H1 (cell line): Measurements from ENCODE around the gene PRSS21. TPM values are rescaled to one million over a fixed set of nuclear protein-coding genes. Genes with fewer than 3 reads are reported as not detected.

Experiments used
- CTCF ChIA-PET: fragments of 300-600 bp; sonication (Branson Sonifier 250); formaldehyde crosslinking; loops from one replicate; lab custom pipeline; 2021; ENCODE audit not compliant: partially characterized antibody; lab: Charles Lee
- POLR2A ChIA-PET: fragments of 300-600 bp; sonication (Branson Sonifier 250); formaldehyde crosslinking; loops from one replicate; lab custom pipeline; 2021; ENCODE audit warnings: inconsistent platforms; ENCODE audit not compliant: partially characterized antibody; lab: Charles Lee
- DNase-seq, 2 experiments: peaks; one replicate each; pipeline versions ENCODE4 v3.0.0 to v3.0.0-alpha.2; 2010 to 2022; ENCODE audit warnings: low spot score in 2 of 2, low read depth in 1 of 2, mixed read lengths in 1 of 2
- FAIRE-seq: peaks from 2 replicates; lab custom pipeline; 2011; peaks lifted over from hg19 to GRCh38; lab: Jason Lieb, UNC
- H2AFZ ChIP-seq: 2 replicates; pipeline ENCODE4 v1.8.1; 2012; ENCODE audit warnings: low read length, inconsistent platforms
- H2AK5ac ChIP-seq: 2 replicates; pipeline ENCODE4 v1.6.1; 2013; ENCODE audit warnings: low read depth, low read length
- H2BK120ac ChIP-seq: replicated peaks from 2 replicates; pipeline ENCODE3; 2013; ENCODE audit warnings: low read depth, low read length, inconsistent platforms
- H2BK12ac ChIP-seq: 2 replicates; pipeline ENCODE4 v1.6.1; 2013; ENCODE audit warnings: low read depth, low read length
- H2BK15ac ChIP-seq: 2 replicates; pipeline ENCODE4 v1.6.1; 2013; ENCODE audit warnings: low read length
- H2BK20ac ChIP-seq: 2 replicates; pipeline ENCODE4 v1.6.1; 2013; ENCODE audit warnings: low read length
- H2BK5ac ChIP-seq: 2 replicates; pipeline ENCODE4 v1.6.1; 2013; ENCODE audit warnings: low read depth, low read length
- H3K14ac ChIP-seq: 2 replicates; pipeline ENCODE4 v1.6.1; 2013; ENCODE audit warnings: inconsistent platforms; ENCODE audit not compliant: insufficient read length
- H3K18ac ChIP-seq: 2 replicates; pipeline ENCODE4 v1.6.1; 2013; ENCODE audit warnings: low read length; ENCODE audit errors: extremely low read depth
- H3K23ac ChIP-seq: 2 replicates; pipeline ENCODE4 v1.6.1; 2013; ENCODE audit warnings: inconsistent platforms; ENCODE audit not compliant: insufficient read length
- H3K23me2 ChIP-seq: 2 replicates; pipeline ENCODE4 v1.6.1; 2013; ENCODE audit warnings: low read depth, low read length
- H3K27ac ChIP-seq: 2 replicates; pipeline ENCODE4 v1.6.1; 2011; ENCODE audit warnings: low read depth, low read length, inconsistent platforms
- H3K27me3 ChIP-seq, 4 experiments: replicated peaks in 1 of 4; 1 replicate in 1 of 4; 2 replicates in 3 of 4; pipeline versions ENCODE4 v1.6.1 to v1.8.1; 2011 to 2013; ENCODE audit warnings: low read length in 3 of 4, mild to moderate bottlenecking in 3 of 4, inconsistent platforms in 2 of 4, mixed read lengths in 2 of 4, moderate library complexity in 1 of 4; ENCODE audit not compliant: control insufficient read depth in 3 of 4, insufficient read depth in 3 of 4; ENCODE audit errors: extremely low read depth in 1 of 4
- H3K36me3 ChIP-seq, 4 experiments: 2 replicates each; pipeline versions ENCODE4 v1.6.1 to v1.8.1; 2011 to 2013; ENCODE audit warnings: mild to moderate bottlenecking in 4 of 4, low read length in 3 of 4, moderate library complexity in 2 of 4, control low read depth in 1 of 4, inconsistent platforms in 1 of 4; ENCODE audit not compliant: insufficient read depth in 4 of 4, control insufficient read depth in 2 of 4
- H3K4ac ChIP-seq: replicated peaks from 2 replicates; pipeline ENCODE3; 2013; ENCODE audit warnings: low read length, low read depth, mixed read lengths, inconsistent platforms; ENCODE audit not compliant: insufficient read length
- H3K4me1 ChIP-seq, 4 experiments: replicated peaks in 1 of 4; 1 replicate in 1 of 4; 2 replicates in 3 of 4; pipeline versions ENCODE4 v1.6.1 to v1.8.1; 2011 to 2013; ENCODE audit warnings: low read length in 3 of 4, inconsistent platforms in 2 of 4, mixed read lengths in 1 of 4; ENCODE audit not compliant: insufficient read depth in 4 of 4, control insufficient read depth in 3 of 4
- H3K4me2 ChIP-seq, 2 experiments: 2 replicates each; pipeline versions ENCODE4 v1.6.1 to v1.8.1; 2011 to 2013; ENCODE audit warnings: low read depth in 2 of 2, low read length in 2 of 2, control low read depth in 1 of 2, inconsistent platforms in 1 of 2, mild to moderate bottlenecking in 1 of 2; ENCODE audit not compliant: insufficient read depth in 1 of 2
- H3K4me3 ChIP-seq, 4 experiments: fragments of 200-600, 300-600 bp in 1 of 4; sonication (generic), shearing (Covaris generic), sonication (Bioruptor Twin) in 1 of 4; 2 replicates each; pipeline versions ENCODE4 v1.5.1 to v1.8.1; 2011 to 2016; ENCODE audit warnings: low read length in 4 of 4, low read depth in 3 of 4, control low read depth in 2 of 4, inconsistent platforms in 2 of 4, mild to moderate bottlenecking in 2 of 4, mixed read lengths in 1 of 4, moderate library complexity in 1 of 4; ENCODE audit not compliant: insufficient read depth in 2 of 4; ENCODE audit errors: extremely low read depth in 1 of 4
- H3K56ac ChIP-seq: replicated peaks from 2 replicates; pipeline ENCODE3; 2013; ENCODE audit warnings: low read depth, mild to moderate bottlenecking, mixed read lengths, low read length, inconsistent platforms; ENCODE audit not compliant: insufficient read length
- H3K79me1 ChIP-seq: 2 replicates; pipeline ENCODE4 v1.6.1; 2013; ENCODE audit warnings: low read depth, low read length, control low read depth
- H3K79me2 ChIP-seq, 2 experiments: 2 replicates each; pipeline versions ENCODE4 v1.6.1 to v1.8.1; 2012 to 2013; ENCODE audit warnings: low read length in 2 of 2, mild to moderate bottlenecking in 2 of 2, inconsistent platforms in 1 of 2; ENCODE audit not compliant: insufficient read depth in 2 of 2, control insufficient read depth in 1 of 2
- H3K9ac ChIP-seq, 4 experiments: replicated peaks in 1 of 4; 1 replicate in 1 of 4; 2 replicates in 3 of 4; pipeline versions ENCODE4 v1.6.1 to v1.8.1; 2011 to 2013; ENCODE audit warnings: low read depth in 3 of 4, low read length in 3 of 4, control low read depth in 2 of 4, mild to moderate bottlenecking in 2 of 4, moderate library complexity in 2 of 4, inconsistent platforms in 1 of 4; ENCODE audit errors: extremely low read depth in 1 of 4
- H3K9me3 ChIP-seq, 2 experiments: 2 replicates each; pipeline versions ENCODE4 v1.6.1 to v1.8.1; 2012 to 2013; ENCODE audit warnings: mild to moderate bottlenecking in 2 of 2, moderate library complexity in 2 of 2, control low read depth in 1 of 2, inconsistent platforms in 1 of 2, low read depth in 1 of 2, low read length in 1 of 2, mixed read lengths in 1 of 2; ENCODE audit not compliant: insufficient read depth in 2 of 2
- H4K20me1 ChIP-seq, 2 experiments: replicated peaks in 1 of 2; 2 replicates each; pipeline versions ENCODE3 to v1.8.1; 2011 to 2013; ENCODE audit warnings: inconsistent platforms in 2 of 2, low read length in 2 of 2, mild to moderate bottlenecking in 1 of 2; ENCODE audit not compliant: insufficient read depth in 2 of 2, control insufficient read depth in 1 of 2
- H4K5ac ChIP-seq: 2 replicates; pipeline ENCODE4 v1.6.1; 2013; ENCODE audit warnings: low read length, low read depth, mixed read lengths, inconsistent platforms; ENCODE audit not compliant: insufficient read length
- H4K8ac ChIP-seq: 2 replicates; pipeline ENCODE4 v1.8.0; 2013; ENCODE audit warnings: mild to moderate bottlenecking, moderate library complexity, low read length, inconsistent platforms; ENCODE audit not compliant: insufficient read depth; ENCODE audit errors: extremely low read depth
- H4K91ac ChIP-seq: replicated peaks from 2 replicates; pipeline ENCODE3; 2013; ENCODE audit warnings: low read length, mixed read lengths, inconsistent platforms; ENCODE audit not compliant: insufficient read length
- CREB1 ChIP-seq: IDR thresholded peaks from 2 replicates; pipeline ENCODE4 v1.6.1; 2012; ENCODE audit warnings: inconsistent platforms
- E2F6 ChIP-seq: IDR thresholded peaks from 2 replicates; pipeline ENCODE4 v1.6.1; 2012; ENCODE audit warnings: inconsistent platforms
- FOSL1 ChIP-seq: IDR thresholded peaks from 2 replicates; pipeline ENCODE4 v1.6.1; 2011; ENCODE audit warnings: mild to moderate bottlenecking, low read depth, low read length, moderate library complexity; ENCODE audit not compliant: insufficient read depth
- JUN ChIP-seq: IDR thresholded peaks from 2 replicates; pipeline ENCODE4 v1.6.1; 2011; ENCODE audit warnings: low read depth, mild to moderate bottlenecking, improper control_type of control experiment, low read length
- KDM1A ChIP-seq: fragments of 200-600, 300-600 bp; sonication (generic); IDR thresholded peaks from 2 replicates; pipeline ENCODE4 v1.7.1; 2016; ENCODE audit warnings: mild to moderate bottlenecking, low read length, borderline replicate concordance
- RAD21 ChIP-seq, 2 experiments: IDR thresholded peaks in 1 of 2; conservative IDR thresholded peaks in 1 of 2; 2 replicates each; pipeline ENCODE4 v1.6.1; 2011; ENCODE audit warnings: low read depth in 2 of 2, low read length in 2 of 2, improper control_type of control experiment in 1 of 2, inconsistent platforms in 1 of 2, mild to moderate bottlenecking in 1 of 2, moderate library complexity in 1 of 2
- RXRA ChIP-seq: IDR thresholded peaks from 2 replicates; pipeline ENCODE4 v1.6.1; 2011; ENCODE audit warnings: low read depth, mild to moderate bottlenecking, low read length, moderate library complexity; ENCODE audit not compliant: insufficient read depth
- SUZ12 ChIP-seq: fragments of 200-600 bp; sonication (generic); IDR thresholded peaks from 2 replicates; pipeline ENCODE4 v1.6.1; 2012; ENCODE audit warnings: mild to moderate bottlenecking, inconsistent platforms, low read length, moderate library complexity, mixed read lengths
- TAF7 ChIP-seq: optimal IDR thresholded peaks from 2 replicates; pipeline ENCODE3; 2011; ENCODE audit warnings: low read depth, mild to moderate bottlenecking, inconsistent platforms, low read length, moderate library complexity, borderline replicate concordance
- TCF12 ChIP-seq: IDR thresholded peaks from 2 replicates; pipeline ENCODE4 v1.6.1; 2011; ENCODE audit warnings: low read depth, mild to moderate bottlenecking, low read length
- WGBS, 2 experiments: shearing (Covaris generic) in 1 of 2; methylation state at CpG; one replicate each; pipeline versions ENCODE4 v1.1.6 to v1.1.7; 2013 to 2015; ENCODE audit warnings: low lambda C conversion rate in 2 of 2, mixed read lengths in 2 of 2, inconsistent platforms in 1 of 2, low coverage in 1 of 2, missing lambda C conversion rate in 1 of 2; ENCODE audit not compliant: insufficient replicate concordance in 2 of 2, insufficient coverage in 1 of 2, insufficient read length in 1 of 2; ENCODE audit errors: extremely low coverage in 1 of 2, missing lambda C conversion rate in 1 of 2; 5-methylcytosine and 5-hydroxymethylcytosine counted together
- polyA plus RNA-seq, 7 experiments: library from polyadenylated mRNA; depleted of rRNA in 3 of 7; stranded (reverse) in 5 of 7; unstranded in 2 of 7; fragments of >200 nt in 5 of 7; fragments of 200-250 nt in 2 of 7; gene quantifications; 1 replicate in 5 of 7; 2 replicates in 1 of 7; 4 replicates in 1 of 7; pipeline versions ENCODE4 v1.2.1 to v1.2.3, GENCODE V29; 2011 to 2013; ENCODE audit warnings: missing spikeins in 2 of 7, mixed read lengths in 2 of 7
- total RNA-seq: library from RNA; stranded (reverse); fragmentation: NEBNext Ultra II Directional; extraction: Animal tissue kit (Norgen Biotek cat#: 25700); gene quantifications from 2 replicates; pipeline ENCODE4 v1.2.1, GENCODE V29; 2021

PRSS21 gene
- total and polyA plus RNA-seq, 2 of the 8 experiments (the other 6 are each of a cell fraction or from before 2014, with no cell fraction given) = 0.76 to 1.0 TPM

- no peak overlapping the region for H3K14ac ChIP-seq
- 0 out of 2 replicates have a peak overlapping the region, but pooled peaks have one; percentile 21 for H2BK5ac ChIP-seq
- no peak overlapping the region for H2BK120ac ChIP-seq
- H3K9ac ChIP-seq = no peak overlapping the region
- peaks cover 12 to 30% of the 10 kb centered on the region in 2 experiments for H3K79me2 ChIP-seq
- peaks cover 0 to 4% (median under 1%) of the 10 kb centered on the region in 4 experiments; a peak in 5 of 7 replicates for H3K4me1 ChIP-seq
- H3K4me3 ChIP-seq = no peak overlapping the region
- H3K4me2 ChIP-seq = no peak overlapping the region; a peak in 1 of 4 replicates
- DNase-seq (no peak), FAIRE-seq (no peak)
- no peak overlapping the region for H3K18ac ChIP-seq
- no peak overlapping the region for H3K23ac ChIP-seq
- H2BK12ac ChIP-seq = no peak overlapping the region
- H3K56ac ChIP-seq = no peak overlapping the region
- no peak overlapping the region for H2BK20ac ChIP-seq
- H3K79me1 ChIP-seq = peaks cover 10% of the 10 kb centered on the region; the same call in 1 of the 2 replicates
- H4K91ac ChIP-seq = no peak overlapping the region
- H2BK15ac ChIP-seq = no peak overlapping the region
- ChIA-PET POLR2A (interaction anchor here (0.8 to 9.5 kb wide), 12 partner anchors 8 to 89 kb away, joined by 3 to 180 read pairs (median 6); partner anchors contain the start of genes PRSS33 and SRRM2), CTCF (interaction anchor here (0.5 to 1.3 kb wide), 8 partner anchors 11 to 930 kb away, joined by 3 to 5 read pairs (median 3); no protein-coding TSS in a partner anchor)
- H3K36me3 ChIP-seq = peaks cover 6 to 15% (median 8%) of the 10 kb centered on the region in 4 experiments; a peak in 5 of 8 replicates
- H3K23me2 ChIP-seq = peaks cover 10% of the 10 kb centered on the region; the same call in 1 of the 2 replicates
- H4K8ac ChIP-seq = no peak overlapping the region
- H4K20me1 ChIP-seq = peaks cover 0 to 6% of the 10 kb centered on the region in 2 experiments
- H4K5ac ChIP-seq = no peak overlapping the region
- H3K27ac ChIP-seq = no peak overlapping the region
- WGBS, 2 experiments = 92% methylated on average over 23 of the region's 23 CpGs; no CpG with 5 or more reads in 1 of the 2 experiments
- H2AFZ ChIP-seq = no peak overlapping the region
- no peak overlapping the region for H3K4ac ChIP-seq
- H3K27me3 ChIP-seq = no peaks in the 10 kb centered on the region; a peak in 1 of 7 replicates
- H3K9me3 ChIP-seq = no peaks in the 10 kb centered on the region
- no peak overlapping the region for H2AK5ac ChIP-seq
- TF ChIP-seq KDM1A (no peak), E2F6 (no peak), TCF12 (no peak), CREB1 (no peak), RAD21 (IDR thresholded peaks at IDR 0.05 in 1 of 2, conservative IDR thresholded peaks at IDR 0.05 in 1 of 2; ENCODE audit: low read depth in 2 of 2, low read length in 2 of 2) (no peak), TAF7 (no peak), JUN (no peak), SUZ12 (no peak), RXRA (no peak), FOSL1 (no peak)
Measured at GRCh38 chr16:2779151-2779920, 37.7 kb upstream of the PRSS21 start.
